ENCODE data around the gene PCNA.

GRCh38 chr20:5156675-5157448 is 37.1 kb upstream of the PCNA start:
- TF ChIP-seq CTCF (IDR thresholded peaks at IDR 0.05) (no peak), POLR2A (IDR thresholded peaks at IDR 0.05) (no peak)

Data from prostate gland (tissue), 2 donors.